Measurements from ENCODE around the gene ING4.

ING4 gene

DNA sequence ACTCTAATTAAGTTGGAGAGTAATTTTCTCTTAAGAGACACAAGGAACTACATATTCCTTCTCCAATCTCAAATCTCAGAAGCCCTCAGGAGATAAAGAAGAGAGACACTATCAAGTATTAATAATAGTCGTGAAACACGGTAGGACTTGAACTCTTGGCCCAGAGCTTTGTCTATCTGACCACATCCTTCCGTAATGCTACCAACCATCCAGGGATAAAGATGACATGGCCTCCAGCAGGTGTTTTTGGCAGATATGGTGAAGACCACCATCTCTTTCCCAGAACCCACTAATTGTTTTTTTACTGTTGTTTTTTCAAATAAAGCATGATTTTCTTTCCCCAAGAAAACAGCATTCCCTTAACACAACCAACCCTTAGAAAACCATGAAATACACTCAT lies 22.9 kb upstream of the ING4 start:
- DNase-seq = no peak

DNA sequence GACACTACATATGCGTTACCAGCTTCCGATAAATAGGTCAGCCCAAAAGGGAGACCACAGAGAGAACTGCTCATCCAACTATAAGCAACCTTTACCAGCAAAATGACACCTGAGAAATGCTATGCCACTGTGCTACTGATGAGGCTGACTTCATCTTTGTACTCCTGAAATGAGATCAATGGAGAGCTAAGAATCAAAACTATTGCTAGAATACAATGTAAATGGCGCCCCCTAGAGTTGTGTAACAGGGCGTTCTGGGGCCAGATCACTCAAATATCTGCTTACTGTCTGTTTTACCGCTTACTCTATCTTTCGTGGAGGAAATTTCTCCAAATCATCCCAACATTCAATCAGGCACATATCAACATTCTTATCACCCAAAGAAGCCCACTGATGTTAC lies 21.7 kb upstream of the ING4 start:
- no peak for DNase-seq

DNA sequence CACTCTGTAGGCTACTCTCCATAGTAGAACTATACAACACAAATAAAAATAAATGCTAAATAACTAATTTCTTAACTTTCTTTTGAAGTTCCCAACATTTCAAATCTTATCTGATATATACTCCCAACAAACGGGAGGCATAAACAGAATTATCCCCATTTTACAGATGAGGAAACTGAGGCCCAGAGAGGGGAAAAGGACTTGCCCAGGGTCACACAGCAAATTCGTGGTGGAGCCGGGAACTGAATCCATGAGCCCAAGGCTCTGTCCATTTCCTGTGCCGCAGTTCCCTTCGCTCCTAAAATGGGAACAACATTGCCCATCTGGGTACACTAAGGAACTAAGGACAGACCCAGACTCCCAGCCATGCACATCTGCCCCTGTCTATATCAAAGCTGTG lies 14.0 kb upstream of the ING4 start:
- no peak for DNase-seq

DNA sequence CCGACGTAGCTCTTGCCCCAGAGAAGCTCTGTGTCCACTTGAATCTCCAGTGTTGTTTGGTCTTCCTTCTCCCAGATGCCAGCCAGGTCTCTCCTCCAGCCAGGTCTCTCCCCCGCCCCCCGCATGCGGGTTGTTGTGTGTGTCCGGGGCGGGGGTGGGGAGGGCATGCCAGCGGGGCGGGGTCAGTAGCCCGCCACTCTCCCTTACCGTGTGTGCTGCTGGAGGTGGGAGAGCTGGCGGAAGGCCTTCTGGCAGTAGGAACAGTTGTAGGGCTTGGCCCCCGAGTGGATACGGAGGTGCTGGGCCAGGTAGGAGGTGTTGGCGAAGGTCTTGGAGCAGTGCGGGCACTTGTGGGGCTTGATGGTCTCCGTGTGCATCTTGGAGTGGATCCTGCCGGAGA lies 9.2 kb upstream of the ING4 start:
- no peak for DNase-seq

DNA sequence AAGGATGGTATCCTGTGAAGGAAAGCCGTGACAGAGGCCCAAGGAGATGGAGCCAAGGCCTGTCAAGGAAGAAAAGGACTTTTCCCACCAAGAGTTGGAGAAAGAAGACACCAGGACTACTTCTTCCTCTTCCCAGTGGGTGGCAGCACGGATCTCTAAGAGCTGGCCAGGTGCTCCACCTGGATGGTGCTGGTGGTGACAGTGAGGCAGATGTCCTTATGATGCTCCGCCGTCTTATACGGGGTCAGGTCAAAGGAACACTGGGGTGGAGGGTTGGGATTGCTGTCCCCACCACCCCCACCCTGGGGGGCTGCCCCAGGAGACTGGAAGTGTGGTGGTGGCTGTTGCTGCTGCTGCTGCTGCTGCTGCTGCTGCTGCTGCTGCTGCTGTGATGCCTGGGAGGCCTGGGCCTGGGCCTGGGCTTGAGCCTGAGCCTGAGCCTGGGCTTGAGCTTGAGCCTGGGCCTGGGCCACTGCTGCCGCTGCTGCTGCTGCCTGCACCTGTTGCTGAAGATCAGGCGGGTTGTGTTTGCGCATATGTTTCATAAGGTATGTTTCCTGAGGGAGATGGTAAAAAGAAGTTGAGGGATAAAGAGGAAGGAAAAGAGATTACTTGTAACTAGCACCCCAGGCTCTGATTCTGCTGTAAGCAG lies 4.8 kb upstream of the ING4 start:
- no peak for DNase-seq

DNA sequence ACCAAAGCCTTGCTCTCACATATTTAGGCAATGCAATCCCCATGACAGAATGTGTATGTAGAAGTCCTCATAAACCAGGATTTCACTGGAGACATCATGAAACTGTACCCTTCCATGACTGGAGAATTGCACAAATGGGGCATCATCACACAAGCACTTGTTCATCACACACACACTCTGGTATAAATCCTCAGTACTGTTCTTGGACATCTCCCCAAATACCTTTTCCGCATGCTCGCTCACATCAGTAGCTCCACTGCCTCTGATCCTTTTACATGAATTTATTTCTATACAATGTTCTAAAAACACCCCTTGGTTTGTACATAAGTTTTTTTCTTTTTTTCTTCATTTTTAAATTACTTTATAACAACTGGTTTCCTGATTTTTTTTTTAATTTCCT lies 3.3 kb upstream of the ING4 start:
- no peak for DNase-seq

DNA sequence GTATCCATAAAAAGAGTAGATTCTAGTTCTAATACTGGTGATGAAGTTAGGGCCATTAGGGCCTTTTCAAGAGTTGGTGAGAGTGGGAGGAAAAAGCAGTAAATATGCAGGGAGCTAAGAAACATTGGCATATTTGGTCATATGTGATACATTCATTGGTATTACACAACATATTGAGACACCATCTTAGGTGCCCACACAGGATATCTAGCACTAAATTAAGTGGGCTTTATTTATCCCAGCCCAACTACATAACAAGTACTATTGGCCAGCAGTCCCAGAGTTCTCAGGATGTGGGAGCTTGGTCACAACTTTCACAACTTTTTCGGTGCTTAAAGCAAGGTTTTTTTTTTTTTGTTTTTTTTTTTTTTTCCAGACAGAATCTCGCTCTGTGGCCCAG lies 2.0 kb upstream of the ING4 start:
- no peak for DNase-seq

DNA sequence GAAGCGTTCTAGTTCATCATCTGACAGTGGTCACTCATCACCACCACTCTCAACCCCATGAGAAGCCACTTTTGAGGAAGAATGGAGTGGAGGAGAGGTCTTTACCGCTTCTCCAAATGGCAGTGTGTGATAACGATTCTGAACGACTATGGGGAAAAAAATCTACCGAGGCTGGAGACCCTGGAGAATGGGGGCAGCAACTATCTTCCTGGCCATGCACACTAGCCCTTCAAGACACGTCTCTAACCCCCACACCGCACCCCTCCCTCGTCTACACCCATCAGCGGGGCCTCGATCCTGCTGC lies 365 bp downstream of the ING4 start:
- DNase-seq = no peak

DNA sequence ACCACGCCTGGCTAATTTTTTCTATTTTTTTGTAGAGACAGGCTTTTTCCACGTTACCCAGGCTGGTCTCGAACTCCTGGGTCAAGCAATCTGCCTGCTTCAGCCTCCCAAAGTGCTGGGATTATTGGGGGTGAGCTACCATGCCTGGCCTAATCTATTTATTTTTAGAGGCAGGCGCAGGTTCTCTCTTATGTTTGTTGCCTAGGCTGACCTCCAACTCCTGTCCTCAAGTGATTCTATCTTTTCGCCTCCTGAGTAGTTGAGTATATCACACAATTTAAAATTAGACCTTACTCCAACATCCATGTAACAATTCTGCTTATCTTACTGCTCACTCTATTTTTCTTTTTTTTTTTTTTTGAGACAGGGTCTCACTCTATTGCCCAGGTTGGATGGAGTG lies 8.9 kb downstream of the ING4 start:
- DNase-seq = no peak

DNA sequence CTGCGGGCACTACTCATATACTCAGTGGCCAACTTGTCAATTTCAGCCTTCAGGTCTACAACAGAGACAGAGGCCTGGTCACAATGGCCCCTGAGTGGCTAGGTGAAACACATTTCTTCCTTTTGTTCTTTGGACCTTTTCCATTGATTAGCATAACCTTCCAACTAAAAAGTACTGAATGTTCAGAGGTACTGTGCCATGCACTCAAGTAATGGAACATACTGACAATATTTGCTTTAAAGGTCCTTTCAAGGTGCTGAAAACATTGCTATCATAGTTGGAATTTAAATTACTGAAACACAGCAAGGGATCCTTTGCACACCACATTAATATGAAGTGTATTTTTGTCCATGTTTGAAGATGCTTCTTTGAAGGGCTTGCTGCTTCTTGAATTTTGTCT lies 9.6 kb downstream of the ING4 start:
- no peak for DNase-seq

DNA sequence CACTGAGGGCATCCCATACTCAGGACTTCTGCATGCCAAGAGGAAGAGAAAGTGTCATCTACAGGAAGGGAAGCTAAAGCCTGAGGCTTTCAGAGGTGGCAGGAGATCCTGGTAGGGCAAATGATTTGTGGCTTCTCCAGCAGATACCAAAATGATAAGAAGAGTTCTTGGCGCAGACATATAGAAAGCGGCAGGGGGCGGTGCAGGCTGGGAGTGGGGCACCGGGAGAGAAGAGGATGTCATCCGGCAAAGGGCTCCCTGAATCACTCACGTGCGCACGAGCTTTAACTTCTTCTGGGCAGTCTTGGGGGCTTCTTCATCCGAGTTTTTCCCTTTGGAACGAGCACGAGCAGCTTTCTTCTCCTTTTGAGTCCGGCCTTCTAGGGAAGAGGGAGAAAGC lies 10.5 kb downstream of the ING4 start:
- no peak for DNase-seq

DNA sequence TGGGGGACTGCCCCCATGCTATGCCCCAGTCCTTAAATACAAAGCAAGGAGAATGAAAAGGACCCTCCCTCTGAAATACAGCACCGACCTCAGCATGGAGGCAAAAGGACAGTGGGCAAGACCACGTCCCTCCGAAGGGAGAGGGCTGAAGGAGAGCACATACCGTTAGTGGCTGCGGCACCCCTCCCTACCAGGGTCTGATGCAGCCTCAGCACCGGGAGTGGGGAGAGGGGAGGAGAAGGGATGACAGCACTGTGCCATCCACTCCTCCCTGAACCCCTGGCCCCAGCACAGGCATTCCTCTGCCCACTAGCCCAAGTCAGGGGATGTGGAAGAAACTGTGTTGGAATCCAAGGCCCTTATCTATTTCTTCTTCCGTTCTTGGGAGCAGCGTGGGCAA lies 12.1 kb downstream of the ING4 start:
- DNase-seq = no peak

DNA sequence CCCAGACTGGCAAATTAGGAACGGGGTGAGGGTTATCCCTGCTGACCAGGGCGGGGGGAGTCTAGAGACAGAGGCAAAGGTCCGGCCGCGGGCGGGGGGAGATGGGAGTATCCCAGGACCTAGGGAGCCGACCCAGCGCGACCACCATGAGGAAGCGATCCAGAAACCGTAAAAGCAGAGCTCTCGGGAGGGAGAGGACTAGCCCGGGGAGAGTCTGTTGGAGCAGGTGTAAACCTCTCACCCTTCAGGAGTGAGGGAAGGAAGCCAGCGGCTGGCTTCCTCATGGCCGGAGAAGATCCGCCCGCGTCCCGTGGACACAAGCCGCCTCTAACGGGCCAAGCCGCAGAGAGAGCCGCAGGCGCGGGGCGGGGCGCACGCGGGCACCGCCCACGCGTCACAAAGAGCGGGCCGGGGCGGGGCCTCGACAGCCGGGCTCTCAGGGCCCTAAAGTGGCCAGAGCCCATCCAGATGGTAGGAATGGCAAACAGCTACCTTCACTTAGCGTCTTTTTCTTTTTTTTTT lies 15.8 kb downstream of the ING4 start, which contains the start of gene ACRBP:
ACRBP (minus strand) TSS at position 350 of the 522 bp plus-strand sequence; CDS start at position 284, 66 bp downstream.
- DNase-seq = peak; percentile 25

DNA sequence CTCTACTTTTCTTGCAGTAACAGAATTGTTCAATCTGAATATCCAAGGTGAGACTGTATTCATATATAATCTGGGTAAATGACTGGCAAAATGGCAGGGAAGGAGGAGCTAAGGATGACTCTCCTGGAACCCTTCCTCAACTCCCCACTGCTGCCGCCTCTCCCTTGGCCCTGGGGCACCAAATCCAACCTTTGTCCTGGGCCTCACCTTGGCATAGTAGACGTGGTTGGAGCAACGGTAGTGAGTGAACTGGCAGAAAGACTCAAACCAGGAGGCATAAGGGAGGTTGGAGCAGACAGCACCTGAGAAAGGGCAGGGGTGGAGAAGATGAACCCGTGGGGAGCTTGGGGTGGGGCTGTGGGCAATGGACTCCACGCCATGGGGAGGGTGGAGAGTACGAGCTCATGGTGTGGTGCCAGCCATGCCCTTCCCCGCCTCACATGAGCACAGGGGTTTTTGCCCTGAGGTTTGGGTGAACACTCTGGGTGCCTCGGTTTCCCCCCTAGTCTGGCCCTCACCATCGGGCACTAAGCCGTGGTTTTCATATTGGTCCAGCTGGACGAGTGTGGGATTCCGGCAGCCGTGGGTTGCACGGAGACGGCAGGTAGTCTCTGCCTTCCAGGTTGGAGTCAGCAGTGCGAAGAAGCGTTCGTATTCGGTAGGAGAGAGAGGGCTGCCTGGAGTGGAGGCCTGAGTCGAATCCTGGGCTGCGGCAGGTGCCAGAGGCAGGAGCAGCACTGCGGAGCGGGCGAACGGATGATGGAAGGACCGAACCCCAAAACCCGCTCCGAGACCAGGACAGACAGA lies 16.4 kb downstream of the ING4 start:
- DNase-seq = no peak

DNA sequence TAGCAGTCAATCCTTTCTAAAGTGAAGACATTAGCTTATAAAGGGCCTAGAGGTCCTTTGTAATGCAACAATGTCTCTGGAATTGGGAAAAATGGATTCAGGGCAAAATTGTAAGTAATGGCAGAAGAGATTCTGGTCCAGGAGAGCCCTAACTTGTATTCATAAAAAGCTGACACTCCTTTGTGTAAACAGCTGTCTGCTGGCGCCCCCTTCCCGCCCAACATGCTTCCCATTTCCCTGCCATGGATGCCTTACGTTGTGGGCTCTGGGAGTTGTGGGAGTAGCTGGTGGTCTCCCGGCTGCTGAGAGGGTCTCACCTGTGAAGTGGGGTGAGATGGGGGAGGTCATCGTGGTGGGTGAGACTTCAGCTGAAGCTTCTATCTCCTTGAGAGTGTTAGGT lies 18.0 kb downstream of the ING4 start:
- peak; percentile 34 for DNase-seq

DNA sequence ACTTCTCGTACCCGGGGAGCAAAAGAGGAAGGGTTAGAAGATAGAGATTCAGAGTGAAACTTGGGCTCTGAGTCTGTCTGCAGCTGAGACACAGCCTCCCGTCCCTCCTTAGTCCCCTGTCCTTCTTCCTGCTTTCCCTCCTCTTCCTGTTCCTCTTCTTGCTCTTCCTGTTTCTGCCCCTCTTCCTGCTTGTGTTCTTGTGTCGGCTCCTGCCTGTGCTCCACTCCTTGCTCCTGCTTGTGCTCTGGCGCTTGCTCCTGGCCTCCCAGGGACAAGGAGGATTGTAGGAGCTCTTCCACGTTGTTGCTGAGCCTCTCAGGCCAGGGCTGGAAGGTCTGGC lies 18.7 kb downstream of the ING4 start:
- no peak for DNase-seq

DNA sequence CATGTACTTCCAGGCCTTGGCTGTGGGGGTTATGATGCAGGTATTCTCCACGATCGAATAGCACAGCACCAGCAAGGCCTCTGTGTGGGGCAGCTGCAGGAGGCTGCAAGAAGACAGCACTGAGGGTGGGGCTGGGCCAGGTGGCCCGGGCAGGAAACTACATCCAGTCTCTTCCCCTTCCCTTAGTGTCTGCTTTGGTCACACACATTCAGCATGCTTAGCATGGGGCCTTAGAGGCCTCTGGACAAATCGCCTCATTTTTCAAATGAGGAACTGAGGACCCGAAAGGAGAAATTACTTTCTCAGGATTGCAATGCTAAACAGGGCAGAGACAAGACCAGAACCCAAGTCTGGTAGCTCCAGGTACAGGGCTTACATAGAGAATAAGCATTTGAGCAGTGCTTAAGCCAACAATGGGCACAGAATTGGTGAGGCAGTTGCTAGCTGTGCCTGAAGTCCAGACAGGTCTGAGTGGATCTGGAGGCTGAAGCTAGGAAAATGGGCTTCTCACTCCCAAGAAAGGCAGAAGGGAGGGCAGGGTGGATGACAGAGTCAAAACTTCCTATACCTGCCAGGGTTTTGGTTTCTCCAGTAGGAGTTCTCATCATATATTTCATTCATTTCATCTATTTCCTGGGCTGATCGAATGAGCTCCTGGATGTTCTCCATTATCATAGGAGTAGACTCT lies 19.2 kb downstream of the ING4 start:
- no peak for DNase-seq

DNA sequence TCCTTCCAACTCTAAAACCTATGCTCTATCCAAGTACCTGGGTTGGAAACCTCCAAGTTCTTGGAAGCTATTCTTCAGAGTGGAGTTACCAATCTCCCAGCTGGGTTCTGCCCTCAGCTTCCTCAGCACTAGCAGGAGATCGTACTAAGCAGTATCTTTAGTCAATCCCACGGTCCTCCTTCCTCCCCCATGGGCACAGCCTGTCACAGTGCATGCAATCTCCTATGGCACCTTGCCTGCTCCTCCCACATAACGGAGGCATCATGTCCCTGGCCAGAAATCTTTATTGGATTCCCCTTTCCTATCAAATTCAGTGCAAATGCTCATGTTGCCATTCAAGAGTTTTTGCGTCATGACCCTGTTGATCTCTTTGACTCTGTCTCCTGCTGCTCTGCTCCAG lies 21.8 kb downstream of the ING4 start:
- DNase-seq = no peak

DNA sequence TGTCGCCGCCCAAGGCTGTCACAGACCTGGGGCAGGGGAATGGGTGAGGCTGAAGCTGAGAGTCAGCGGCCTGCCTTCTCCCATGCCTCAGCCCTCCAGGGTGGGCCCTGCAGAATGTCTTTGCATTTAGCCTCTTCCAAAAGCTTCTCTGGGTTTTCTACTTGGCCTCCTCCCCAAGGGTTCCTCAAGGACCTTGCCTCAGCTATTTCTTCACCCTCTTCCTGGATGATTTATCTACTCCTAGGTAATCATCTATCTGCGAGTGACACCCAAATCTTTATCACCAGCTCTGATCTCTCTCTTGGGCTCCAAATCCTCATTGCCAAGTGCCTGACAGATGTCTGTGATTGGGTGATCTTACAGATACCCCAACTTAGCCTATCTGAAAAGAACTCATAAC lies 22.4 kb downstream of the ING4 start:
- no peak for DNase-seq

DNA sequence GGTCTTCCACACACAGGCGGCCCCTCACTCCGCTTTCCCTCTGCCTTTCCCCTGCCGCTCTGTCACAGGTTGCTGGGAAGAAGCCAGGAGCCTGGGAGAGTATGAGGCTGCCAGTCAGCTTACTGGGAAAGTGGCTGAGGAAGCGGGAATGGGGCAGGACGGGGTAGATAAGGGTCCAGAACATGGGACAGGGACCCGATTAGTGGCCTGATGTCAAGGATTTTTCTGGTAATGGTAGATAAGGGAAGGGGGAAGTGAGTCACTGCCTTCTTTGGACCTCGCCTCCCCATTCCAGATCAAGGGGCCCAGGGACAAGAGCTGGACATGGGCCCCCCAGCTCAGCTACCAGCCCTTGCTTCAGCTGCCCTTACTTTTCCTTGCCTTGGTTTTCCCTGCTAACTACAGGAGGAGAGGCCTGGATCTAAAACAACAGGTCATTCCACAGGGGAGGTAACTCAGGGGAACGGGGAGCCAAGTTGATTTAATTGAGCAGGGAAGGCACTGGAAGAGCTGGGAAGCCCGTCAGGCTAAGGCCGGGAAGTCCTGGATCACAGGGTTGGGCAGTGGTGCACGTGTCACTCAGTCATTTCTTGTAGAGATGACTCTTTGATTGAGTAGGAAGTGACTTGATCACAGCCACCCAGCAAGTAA lies 23.6 kb downstream of the ING4 start:
- no peak for DNase-seq

DNA sequence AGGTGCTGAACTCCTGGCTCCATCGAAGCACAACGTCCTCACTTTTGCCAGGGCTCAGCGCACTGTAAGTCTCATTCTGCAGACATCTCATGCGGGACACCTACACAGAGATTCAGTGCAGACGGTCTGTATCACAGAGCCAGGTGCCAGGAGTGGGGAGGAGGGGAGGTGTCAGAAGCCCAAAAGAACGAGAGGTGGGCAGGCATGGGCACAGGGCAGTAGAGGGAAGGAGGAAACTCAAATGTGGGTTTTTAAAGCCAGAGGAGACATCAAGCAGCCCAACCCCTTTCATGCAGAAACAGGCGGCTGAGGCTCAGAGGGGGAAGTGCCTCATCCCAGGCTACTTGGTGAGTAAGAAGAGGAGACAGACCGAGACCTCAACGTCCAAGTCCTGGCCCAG lies 24.6 kb downstream of the ING4 start:
- no peak for DNase-seq

DNA sequence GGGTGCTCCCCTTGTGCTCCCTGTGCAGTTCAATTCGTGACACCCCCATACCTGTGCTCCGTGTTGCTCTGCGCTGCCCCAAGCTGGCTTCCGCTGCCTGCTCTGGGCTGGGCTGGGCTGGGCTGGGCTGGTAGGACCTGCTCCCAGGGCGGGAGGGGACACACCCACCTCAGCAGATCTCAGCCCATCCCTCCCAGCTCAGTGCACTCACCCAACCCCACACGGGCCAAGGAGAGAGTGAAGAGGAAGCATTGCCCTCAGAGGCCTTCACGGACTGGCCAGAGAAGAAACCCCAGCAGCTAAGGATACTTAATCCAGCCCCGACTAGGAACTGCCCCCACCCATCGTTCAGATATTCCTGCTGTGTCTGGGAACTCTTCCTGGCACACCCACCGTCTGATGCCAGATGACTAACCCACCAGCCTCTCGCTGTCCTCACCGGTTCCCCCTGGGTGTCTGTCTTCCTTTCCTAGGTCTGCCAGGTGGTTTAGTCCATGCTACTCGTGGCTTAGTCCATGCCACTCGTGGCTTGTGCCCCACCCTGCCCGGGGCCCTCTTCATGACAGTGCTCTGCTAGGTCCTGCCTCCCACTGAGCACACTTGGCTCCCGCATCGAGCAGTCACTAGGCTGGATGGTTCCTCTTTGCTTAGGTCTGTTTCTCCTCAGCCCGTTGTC lies 26.9 kb downstream of the ING4 start, which contains the start of gene LPAR5:
LPAR5 (minus strand) TSS at position 104 of the 676 bp plus-strand sequence. CDS start 14,711 bp downstream, outside the sequence.
- no peak for DNase-seq

DNA sequence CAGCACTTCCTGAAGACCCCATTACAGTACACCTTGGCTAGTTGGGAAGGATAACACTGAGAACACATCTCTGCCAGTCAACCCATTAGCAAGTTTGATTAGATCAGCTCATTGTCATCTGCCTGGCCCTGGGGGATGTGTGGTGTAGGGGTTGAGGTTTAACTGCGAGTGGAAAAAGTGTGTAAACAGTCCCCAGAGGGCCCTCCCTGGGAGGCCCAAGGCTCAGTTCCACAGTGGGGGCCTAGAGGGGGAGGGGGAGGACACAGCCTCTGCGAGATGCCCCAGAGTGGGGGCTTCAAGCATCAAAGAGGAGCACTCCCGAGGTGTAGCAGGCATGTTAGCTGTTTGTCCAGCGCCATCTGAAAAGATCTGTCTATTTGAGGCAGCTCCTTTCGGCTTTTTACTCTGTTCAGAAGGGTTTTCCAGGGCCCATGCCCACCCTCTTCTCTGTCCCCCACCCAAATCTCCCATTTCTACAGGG lies 27.5 kb downstream of the ING4 start:
- DNase-seq = no peak
